ENCODE results near the gene SSR3.

- no peak for TF ChIP-seq POLR2AphosphoS5 (IDR thresholded peaks at IDR 0.05; ENCODE audit: low read depth, low read length)
- no peak for TF ChIP-seq REST (IDR thresholded peaks at IDR 0.05; ENCODE audit: insufficient read depth in 1 of 2, low read depth in 2 of 2, low read length in 2 of 2)
- no peak for TF ChIP-seq TAF1 (IDR thresholded peaks at IDR 0.05; ENCODE audit: borderline replicate concordance, insufficient read depth, low read length)
Measured at GRCh38 chr3:156493887-156494286, 61.0 kb downstream of the SSR3 start.
